Astrocyte of the cerebellum (primary cell): ENCODE results near the gene ASB12.
"Not testable (repeated sequence)": the region's sequence is repeated elsewhere in the genome, so short reads cannot be mapped to it uniquely, and the experiment has no call there.

ENCODE experiments used
- DNase-seq: peaks from one replicate; pipeline ENCODE4 v3.0.0-alpha.2; 2011; ENCODE audit warnings: low read depth
- H3K4me3 ChIP-seq: 2 replicates; pipeline ENCODE4 v1.5.1; 2011; ENCODE audit warnings: mild to moderate bottlenecking, low read depth, low read length, moderate library complexity
- in situ Hi-C: cut with HindIII; loops from 2 replicates; pipeline ENCODE4 v1.10.0; 2017; ENCODE audit warnings: low sequenced_read_pairs
- TF ChIP-seq, protein P1 (sequence below): IDR thresholded peaks from 2 replicates; pipeline ENCODE4 v1.5.1; 2012; ENCODE audit warnings: low read length, low read depth, moderate library complexity, mild to moderate bottlenecking; ENCODE audit errors: missing control alignments

Gene ASB12, protein sequence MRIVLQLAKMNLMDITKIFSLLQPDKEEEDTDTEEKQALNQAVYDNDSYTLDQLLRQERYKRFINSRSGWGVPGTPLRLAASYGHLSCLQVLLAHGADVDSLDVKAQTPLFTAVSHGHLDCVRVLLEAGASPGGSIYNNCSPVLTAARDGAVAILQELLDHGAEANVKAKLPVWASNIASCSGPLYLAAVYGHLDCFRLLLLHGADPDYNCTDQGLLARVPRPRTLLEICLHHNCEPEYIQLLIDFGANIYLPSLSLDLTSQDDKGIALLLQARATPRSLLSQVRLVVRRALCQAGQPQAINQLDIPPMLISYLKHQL

DNA sequence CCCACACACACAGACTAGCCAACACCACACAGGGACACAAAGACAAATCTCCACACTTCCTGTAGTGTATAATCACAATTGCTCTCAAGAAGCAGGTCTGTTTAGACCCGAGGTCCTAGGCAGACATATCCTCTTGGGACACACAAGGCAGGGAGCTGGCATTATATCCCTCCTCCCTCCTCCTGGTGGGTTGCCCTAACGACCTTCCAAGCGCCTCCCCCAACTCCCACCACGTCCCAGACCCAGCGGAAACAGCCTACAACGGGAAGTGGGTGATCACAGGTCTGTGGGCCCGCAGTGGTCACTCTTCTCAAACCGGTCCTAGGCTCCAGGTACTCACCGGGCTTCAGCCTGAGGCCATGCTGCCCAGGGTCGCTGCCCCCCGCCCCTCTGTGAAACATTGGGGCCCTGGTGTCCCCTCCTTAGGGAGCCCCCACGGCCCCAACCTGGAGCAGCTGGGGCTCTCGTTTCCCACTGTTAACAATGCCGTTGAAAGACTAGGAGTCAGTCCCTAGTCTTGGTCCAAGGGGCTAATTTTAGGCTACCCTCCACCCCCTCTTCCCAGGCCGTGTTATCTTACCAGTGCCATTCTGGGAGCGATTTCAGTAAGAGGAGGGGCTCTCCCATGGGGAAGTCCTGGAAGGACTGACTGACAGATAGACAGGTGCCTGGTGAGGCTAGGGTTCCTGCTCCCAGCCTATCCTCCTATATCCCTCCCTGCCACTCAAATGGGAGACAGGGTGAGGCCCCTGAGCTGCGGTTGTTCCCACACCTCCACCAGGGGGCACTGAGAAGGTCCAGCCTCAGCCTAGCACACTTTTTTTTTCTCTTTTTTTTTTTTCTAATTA, at the start of gene ASB12:
Gene ASB12 (minus strand): TSS at position 485 of the 848 bp plus-strand sequence. CDS start 4,957 bp downstream, outside the sequence.
- in situ Hi-C loops, result no loop called here
- TF ChIP-seq, protein P1, sequence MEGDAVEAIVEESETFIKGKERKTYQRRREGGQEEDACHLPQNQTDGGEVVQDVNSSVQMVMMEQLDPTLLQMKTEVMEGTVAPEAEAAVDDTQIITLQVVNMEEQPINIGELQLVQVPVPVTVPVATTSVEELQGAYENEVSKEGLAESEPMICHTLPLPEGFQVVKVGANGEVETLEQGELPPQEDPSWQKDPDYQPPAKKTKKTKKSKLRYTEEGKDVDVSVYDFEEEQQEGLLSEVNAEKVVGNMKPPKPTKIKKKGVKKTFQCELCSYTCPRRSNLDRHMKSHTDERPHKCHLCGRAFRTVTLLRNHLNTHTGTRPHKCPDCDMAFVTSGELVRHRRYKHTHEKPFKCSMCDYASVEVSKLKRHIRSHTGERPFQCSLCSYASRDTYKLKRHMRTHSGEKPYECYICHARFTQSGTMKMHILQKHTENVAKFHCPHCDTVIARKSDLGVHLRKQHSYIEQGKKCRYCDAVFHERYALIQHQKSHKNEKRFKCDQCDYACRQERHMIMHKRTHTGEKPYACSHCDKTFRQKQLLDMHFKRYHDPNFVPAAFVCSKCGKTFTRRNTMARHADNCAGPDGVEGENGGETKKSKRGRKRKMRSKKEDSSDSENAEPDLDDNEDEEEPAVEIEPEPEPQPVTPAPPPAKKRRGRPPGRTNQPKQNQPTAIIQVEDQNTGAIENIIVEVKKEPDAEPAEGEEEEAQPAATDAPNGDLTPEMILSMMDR, result no peak
- H3K4me3 ChIP-seq, result no peak within 1 kb of the TSS
- DNase-seq, result no peak

- no peak for DNase-seq
- TF ChIP-seq, protein P1, result no peak
- H3K4me3 ChIP-seq, result no peak overlapping the region
- in situ Hi-C loops, result no loop called here
These were observed 34.9 kb upstream of the ASB12 start for GRCh38 chrX:64265265-64265664.

- DNase-seq, result no peak
- TF ChIP-seq, protein P1, result no peak
- H3K4me3 ChIP-seq, result no peak overlapping the region
- in situ Hi-C loops, result no loop called here
These were observed 1.3 kb downstream of the ASB12 start for GRCh38 chrX:64229154-64229553.

- no peak overlapping the region for H3K4me3 ChIP-seq
- DNase-seq, result no peak
- in situ Hi-C loops, result no loop called here
- TF ChIP-seq, protein P1, result no peak
These were observed 12.4 kb downstream of the ASB12 start for GRCh38 chrX:64218023-64218422.

GRCh38 chrX:64213989-64214388, 16.4 kb downstream of the ASB12 start:
- in situ Hi-C loops, DNase-seq, H3K4me3 ChIP-seq: not testable (repeated sequence)

- TF ChIP-seq, protein P1, result no peak
- H3K4me3 ChIP-seq, result peak overlapping the region; percentile 55
- in situ Hi-C loops, result no loop called here
These were observed 23.7 kb downstream of the ASB12 start for GRCh38 chrX:64206556-64207162.

More at GRCh38 chrX:64206556-64207162, 23.7 kb downstream of the ASB12 start:
- DNase-seq, result no peak
